Activated T-cell treated with anti-CD3 and anti-CD28 coated beads, Interleukin-2, amount 50 U/mL, for 4 hours (primary cell): ENCODE data around the gene GCK. TPM values are rescaled to one million over a fixed set of nuclear protein-coding genes. Genes with fewer than 3 reads are reported as not detected.

Source experiments
- ATAC-seq, 2 donors: fragments of 200-7000 bp; cut with Tn5 transposase; one replicate each; pipeline ENCODE4 v1.10.0; 2021
- DNase-seq: peaks from one replicate; pipeline ENCODE4 v3.0.0-alpha.2; 2020
- H3K27me3 Mint-ChIP-seq: one replicate; pipeline ENCODE4 v1.8.0; 2021; ENCODE audit warnings: low read depth, mixed read lengths
- H3K36me3 Mint-ChIP-seq: one replicate; pipeline ENCODE4 v1.8.0; 2022; ENCODE audit warnings: mixed read lengths; ENCODE audit not compliant: insufficient read depth
- H3K4me1 Mint-ChIP-seq: one replicate; pipeline ENCODE4 v1.8.0; 2021; ENCODE audit warnings: low read depth, mixed read lengths
- H3K4me3 Mint-ChIP-seq: one replicate; pipeline ENCODE4 v1.8.0; 2021; ENCODE audit warnings: mild to moderate bottlenecking, moderate library complexity, mixed read lengths
- H3K9me3 Mint-ChIP-seq: one replicate; pipeline ENCODE4 v1.8.0; 2021; ENCODE audit warnings: mixed read lengths
- total RNA-seq, 3 donors: library from RNA; stranded (reverse); gene quantifications; one replicate each; pipeline ENCODE4 v1.2.1, GENCODE V29; 2021

Gene GCK
- total RNA-seq, result 1 to 10 TPM; 1.3 to 4.3 (median 2.7) TPM

- Mint-ChIP-seq H3K4me3 (no peak within 1 kb of the TSS), H3K4me1 (peaks cover 3% of the 10 kb centered on the region), H3K9me3 (no peaks in the 10 kb centered on the region), H3K36me3 (no peaks in the 10 kb centered on the region), H3K27me3 (peaks cover 12% of the 10 kb centered on the region)
- ATAC-seq (no peak), DNase-seq (no peak)
These were observed at the start of gene GCK for GRCh38 chr7:44189286-44189992. Gene GCK, minus strand, starts transcription at chr7:44189439. Its CDS starts 486 bp downstream, at chr7:44188953.

- ATAC-seq (no peak), DNase-seq (no peak)
- H3K36me3 Mint-ChIP-seq, result no peaks in the 10 kb centered on the region
- H3K9me3 Mint-ChIP-seq, result no peaks in the 10 kb centered on the region
- H3K4me3 Mint-ChIP-seq, result no peak overlapping the region
- H3K27me3 Mint-ChIP-seq, result no peaks in the 10 kb centered on the region
- H3K4me1 Mint-ChIP-seq, result no peaks in the 10 kb centered on the region
These were observed 49.0 kb upstream of the GCK start for GRCh38 chr7:44238116-44238695.

GRCh38 chr7:44237696-44238095, 48.5 kb upstream of the GCK start:
- no peak for ATAC-seq
- Mint-ChIP-seq H3K4me1 (no peaks in the 10 kb centered on the region), H3K4me3 (no peak overlapping the region), H3K36me3 (no peaks in the 10 kb centered on the region), H3K27me3 (no peaks in the 10 kb centered on the region), H3K9me3 (no peaks in the 10 kb centered on the region)
- no peak for DNase-seq

GRCh38 chr7:44236333-44236728, 47.1 kb upstream of the GCK start:
- DNase-seq, result no peak
- no peaks in the 10 kb centered on the region for H3K27me3 Mint-ChIP-seq
- ATAC-seq, result no peak
- no peaks in the 10 kb centered on the region for H3K4me1 Mint-ChIP-seq
- H3K36me3 Mint-ChIP-seq, result no peaks in the 10 kb centered on the region
- H3K4me3 Mint-ChIP-seq, result no peak overlapping the region
- no peaks in the 10 kb centered on the region for H3K9me3 Mint-ChIP-seq

GRCh38 chr7:44235582-44236332, 46.5 kb upstream of the GCK start:
- Mint-ChIP-seq H3K4me3 (no peak overlapping the region), H3K27me3 (no peaks in the 10 kb centered on the region), H3K36me3 (no peaks in the 10 kb centered on the region), H3K4me1 (no peaks in the 10 kb centered on the region), H3K9me3 (no peaks in the 10 kb centered on the region)
- DNase-seq (no peak), ATAC-seq (no peak)

- ATAC-seq, result no peak
- H3K9me3 Mint-ChIP-seq, result no peaks in the 10 kb centered on the region
- no peaks in the 10 kb centered on the region for H3K27me3 Mint-ChIP-seq
- no peak for DNase-seq
- no peaks in the 10 kb centered on the region for H3K36me3 Mint-ChIP-seq
- no peak overlapping the region for H3K4me3 Mint-ChIP-seq
- H3K4me1 Mint-ChIP-seq, result no peaks in the 10 kb centered on the region
These were observed 45.8 kb upstream of the GCK start for GRCh38 chr7:44235066-44235465.

GRCh38 chr7:44232901-44233715, 43.9 kb upstream of the GCK start:
- no peaks in the 10 kb centered on the region for H3K36me3 Mint-ChIP-seq

GRCh38 chr7:44232396-44232795, 43.2 kb upstream of the GCK start:
- H3K9me3 Mint-ChIP-seq, result no peaks in the 10 kb centered on the region
- no peak for ATAC-seq
- no peaks in the 10 kb centered on the region for H3K27me3 Mint-ChIP-seq
- H3K4me3 Mint-ChIP-seq, result no peak overlapping the region
- H3K36me3 Mint-ChIP-seq, result no peaks in the 10 kb centered on the region
- H3K4me1 Mint-ChIP-seq, result no peaks in the 10 kb centered on the region
- no peak for DNase-seq

More at GRCh38 chr7:44232901-44233715, 43.9 kb upstream of the GCK start:
- Mint-ChIP-seq H3K4me1 (no peaks in the 10 kb centered on the region), H3K4me3 (no peak overlapping the region), H3K27me3 (no peaks in the 10 kb centered on the region), H3K9me3 (no peaks in the 10 kb centered on the region)
- no peak for ATAC-seq
- no peak for DNase-seq

GRCh38 chr7:44231088-44231487, 41.8 kb upstream of the GCK start:
- ATAC-seq, result peak in 1 of 2 donors; percentile 9

GRCh38 chr7:44230286-44230685, 41.0 kb upstream of the GCK start:
- no peaks in the 10 kb centered on the region for H3K9me3 Mint-ChIP-seq

More at GRCh38 chr7:44231088-44231487, 41.8 kb upstream of the GCK start:
- DNase-seq, result no peak
- peaks cover 2% of the 10 kb centered on the region for H3K27me3 Mint-ChIP-seq
- H3K4me1 Mint-ChIP-seq, result no peaks in the 10 kb centered on the region
- H3K4me3 Mint-ChIP-seq, result no peak overlapping the region
- no peaks in the 10 kb centered on the region for H3K36me3 Mint-ChIP-seq
- no peaks in the 10 kb centered on the region for H3K9me3 Mint-ChIP-seq

GRCh38 chr7:44229546-44230105, 40.4 kb upstream of the GCK start:
- Mint-ChIP-seq H3K4me1 (no peaks in the 10 kb centered on the region), H3K9me3 (no peaks in the 10 kb centered on the region), H3K27me3 (peaks cover 5% of the 10 kb centered on the region), H3K4me3 (no peak overlapping the region), H3K36me3 (no peaks in the 10 kb centered on the region)
- DNase-seq (no peak), ATAC-seq (no peak)

More at GRCh38 chr7:44230286-44230685, 41.0 kb upstream of the GCK start:
- DNase-seq (no peak), ATAC-seq (no peak)
- H3K4me3 Mint-ChIP-seq, result no peak overlapping the region
- H3K36me3 Mint-ChIP-seq, result no peaks in the 10 kb centered on the region
- no peaks in the 10 kb centered on the region for H3K4me1 Mint-ChIP-seq
- H3K27me3 Mint-ChIP-seq, result peaks cover 5% of the 10 kb centered on the region

GRCh38 chr7:44228571-44229350, 39.5 kb upstream of the GCK start:
- H3K9me3 Mint-ChIP-seq, result no peaks in the 10 kb centered on the region

GRCh38 chr7:44227911-44228310, 38.7 kb upstream of the GCK start:
- Mint-ChIP-seq H3K9me3 (no peaks in the 10 kb centered on the region), H3K36me3 (no peaks in the 10 kb centered on the region), H3K27me3 (peaks cover 5% of the 10 kb centered on the region), H3K4me3 (no peak overlapping the region), H3K4me1 (no peaks in the 10 kb centered on the region)
- no peak for DNase-seq
- ATAC-seq, result no peak

More at GRCh38 chr7:44228571-44229350, 39.5 kb upstream of the GCK start:
- ATAC-seq (no peak), DNase-seq (no peak)
- no peaks in the 10 kb centered on the region for H3K36me3 Mint-ChIP-seq
- H3K27me3 Mint-ChIP-seq, result peaks cover 5% of the 10 kb centered on the region
- no peak overlapping the region for H3K4me3 Mint-ChIP-seq
- no peaks in the 10 kb centered on the region for H3K4me1 Mint-ChIP-seq
